SK-N-SH (cell line): ENCODE data around the gene RGSL1. TPM values are rescaled to one million over a fixed set of nuclear protein-coding genes. Genes with fewer than 3 reads are reported as not detected.

Experiments used
- CTCF ChIA-PET: fragments of 300-600, 350-600 bp; formaldehyde crosslinking; extraction: SDS; loops from one replicate; lab custom pipeline; 2021; lab: Yijun Ruan, JAX
- POLR2A ChIA-PET: fragments of 350-600 bp; sonication (Branson Sonifier 250); formaldehyde crosslinking; extraction: SDS; loops from one replicate; lab custom pipeline; 2020; ENCODE audit warnings: antibody characterized with exemption, inconsistent platforms; lab: Yijun Ruan, JAX
- DNase-seq: peaks from one replicate; pipeline ENCODE4 v3.0.0; 2012
- H2AFZ ChIP-seq: fragments of 200-600 bp; sonication (generic); 2 replicates; pipeline ENCODE4 v1.8.1; 2016; ENCODE audit warnings: antibody characterized with exemption, mild to moderate bottlenecking, low read depth
- H3F3A ChIP-seq: fragments of 200-600 bp; sonication (generic); replicated peaks from 2 replicates; pipeline ENCODE3; 2016; ENCODE audit warnings: antibody characterized with exemption, mild to moderate bottlenecking; ENCODE audit not compliant: insufficient read depth
- H3K27ac ChIP-seq, 2 experiments: fragments of 200-500 bp in 1 of 2; fragments of 200-600 bp in 1 of 2; sonication (Bioruptor generic) in 1 of 2; sonication (generic), shearing (Covaris generic) in 1 of 2; 2 replicates each; pipeline versions ENCODE4 v1.5.1 to v1.6.1; 2014 to 2016; ENCODE audit warnings: low read depth in 2 of 2, inconsistent platforms in 1 of 2, low read length in 1 of 2, mild to moderate bottlenecking in 1 of 2, mixed read lengths in 1 of 2
- H3K27me3 ChIP-seq: fragments of 200-600 bp; sonication (generic), shearing (Covaris generic); 2 replicates; pipeline ENCODE4 v1.6.1; 2016; ENCODE audit warnings: mixed run types; ENCODE audit not compliant: insufficient read depth
- H3K36me3 ChIP-seq, 2 experiments: fragments of 200-500 bp in 1 of 2; fragments of 200-600 bp in 1 of 2; sonication (Bioruptor generic) in 1 of 2; sonication (generic) in 1 of 2; replicated peaks in 1 of 2; 2 replicates each; pipeline versions ENCODE3 to v1.5.1; 2014 to 2016; ENCODE audit warnings: low read length in 1 of 2, mild to moderate bottlenecking in 1 of 2; ENCODE audit not compliant: insufficient read depth in 2 of 2, control insufficient read depth in 1 of 2
- H3K4me1 ChIP-seq, 2 experiments: fragments of 200-500 bp in 1 of 2; fragments of 200-600 bp in 1 of 2; sonication (Bioruptor generic) in 1 of 2; sonication (generic), shearing (Covaris generic) in 1 of 2; 2 replicates each; pipeline versions ENCODE4 v1.5.1 to v1.6.1; 2014 to 2016; ENCODE audit warnings: low read depth in 1 of 2, low read length in 1 of 2, mixed run types in 1 of 2; ENCODE audit not compliant: insufficient read depth in 2 of 2, control insufficient read depth in 1 of 2
- H3K4me2 ChIP-seq: fragments of 200-600 bp; sonication (generic), shearing (Covaris generic); 2 replicates; pipeline ENCODE4 v1.6.1; 2017; ENCODE audit warnings: mixed run types
- H3K4me3 ChIP-seq, 2 experiments: fragments of 200-500 bp in 1 of 2; fragments of 200-600 bp in 1 of 2; sonication (Bioruptor generic) in 1 of 2; sonication (generic), shearing (Covaris generic) in 1 of 2; 2 replicates each; pipeline versions ENCODE4 v1.5.1 to v1.8.1; 2014 to 2016; ENCODE audit warnings: low read depth in 2 of 2, inconsistent platforms in 1 of 2, low read length in 1 of 2, mild to moderate bottlenecking in 1 of 2, mixed read lengths in 1 of 2, moderate library complexity in 1 of 2
- H3K79me2 ChIP-seq: fragments of 200-600 bp; sonication (generic); 2 replicates; pipeline ENCODE4 v1.8.1; 2017; ENCODE audit warnings: mild to moderate bottlenecking; ENCODE audit not compliant: insufficient read depth
- H3K9ac ChIP-seq: fragments of 200-600 bp; sonication (generic); 2 replicates; pipeline ENCODE4 v1.6.1; 2017; ENCODE audit warnings: mixed run types
- H3K9me2 ChIP-seq: fragments of 200-600 bp; sonication (generic); 2 replicates; pipeline ENCODE4 v1.6.1; 2017; ENCODE audit warnings: mixed run types
- H3K9me3 ChIP-seq: fragments of 200-600 bp; sonication (generic); 2 replicates; pipeline ENCODE4 v1.6.1; 2017; ENCODE audit warnings: mixed run types, mild to moderate bottlenecking, moderate library complexity
- H4K20me1 ChIP-seq: fragments of 200-600 bp; sonication (generic); 2 replicates; pipeline ENCODE4 v1.6.1; 2017; ENCODE audit warnings: mild to moderate bottlenecking, mixed run types; ENCODE audit not compliant: insufficient read depth
- CTCF ChIP-seq: fragments of 200-600 bp; sonication (generic); IDR thresholded peaks from 2 replicates; pipeline ENCODE4 v1.6.1; 2017; ENCODE audit warnings: antibody characterized with exemption, mild to moderate bottlenecking, moderate library complexity
- ELF1 ChIP-seq: IDR thresholded peaks from 2 replicates; pipeline ENCODE4 v1.4.0; 2012
- EP300 ChIP-seq, 2 experiments: IDR thresholded peaks; 2 replicates each; pipeline versions ENCODE4 v1.4.0 to v1.6.1; 2012; ENCODE audit warnings: borderline replicate concordance in 1 of 2, low read depth in 1 of 2, low read length in 1 of 2
- EZH2phosphoT487 ChIP-seq: fragments of 200-600 bp; sonication (generic); IDR thresholded peaks from 2 replicates; pipeline ENCODE4 v1.6.1; 2017; ENCODE audit warnings: low read depth, mixed run types, mild to moderate bottlenecking, antibody characterized with exemption, moderate library complexity, borderline replicate concordance
- FOSL2 ChIP-seq: IDR thresholded peaks from 2 replicates; pipeline ENCODE4 v1.4.0; 2012; ENCODE audit warnings: low read depth, mild to moderate bottlenecking, moderate library complexity, borderline replicate concordance
- GABPA ChIP-seq: IDR thresholded peaks from 2 replicates; pipeline ENCODE4 v1.4.0; 2012; ENCODE audit warnings: low read depth, mild to moderate bottlenecking
- IRF3 ChIP-seq: fragments of 150-350 bp; IDR thresholded peaks from 2 replicates; pipeline ENCODE4 v1.6.1; 2016; ENCODE audit warnings: mild to moderate bottlenecking, low read depth, low read length
- MAX ChIP-seq: IDR thresholded peaks from 2 replicates; pipeline ENCODE4 v1.4.0; 2012; ENCODE audit warnings: low read depth
- NFIC ChIP-seq: IDR thresholded peaks from 2 replicates; pipeline ENCODE4 v1.4.0; 2012; ENCODE audit warnings: borderline replicate concordance
- NRF1 ChIP-seq: IDR thresholded peaks from 2 replicates; pipeline ENCODE4 v1.6.1; 2012; ENCODE audit warnings: low read depth, mild to moderate bottlenecking, low read length
- PBX3 ChIP-seq: IDR thresholded peaks from 2 replicates; pipeline ENCODE4; 2012
- RXRA ChIP-seq: IDR thresholded peaks from 2 replicates; pipeline ENCODE4 v1.4.0; 2012; ENCODE audit warnings: low read depth, mild to moderate bottlenecking, borderline replicate concordance
- SMC3 ChIP-seq: IDR thresholded peaks from 2 replicates; pipeline ENCODE4 v1.6.1; 2012; ENCODE audit warnings: low read depth, low read length, improper control_type of control experiment
- TAF1 ChIP-seq: IDR thresholded peaks from 2 replicates; pipeline ENCODE4 v1.6.1; 2012; ENCODE audit warnings: low read depth, mild to moderate bottlenecking, low read length, moderate library complexity, borderline replicate concordance
- TCF12 ChIP-seq: IDR thresholded peaks from 2 replicates; pipeline ENCODE4 v1.4.0; 2012
- TEAD4 ChIP-seq: IDR thresholded peaks from 2 replicates; pipeline ENCODE4 v1.4.0; 2012; ENCODE audit warnings: mild to moderate bottlenecking, borderline replicate concordance; ENCODE audit not compliant: insufficient read depth
- WGBS: methylation state at CpG from one replicate; pipeline ENCODE4 v1.1.6; 2017; ENCODE audit warnings: low lambda C conversion rate; 5-methylcytosine and 5-hydroxymethylcytosine counted together
- polyA plus RNA-seq, 3 experiments: library from polyadenylated mRNA; depleted of rRNA; stranded (reverse); fragments of >200 nt; gene quantifications; 2 replicates each; pipeline ENCODE4 v1.2.3, GENCODE V29; 2012

The RGSL1 gene
- polyA plus RNA-seq, 1 of the 3 experiments (the other 2 are of a cell fraction) = not detected

GRCh38 chr1:182561456-182561855, 111.5 kb downstream of the RGSL1 start:
- WGBS = 46% methylated on average over 4 of the region's 4 CpGs
- Histone ChIP-seq H3K9me3 (no peaks in the 10 kb centered on the region), H3K9me2 (no peaks in the 10 kb centered on the region), H3F3A (no peaks in the 10 kb centered on the region), H3K27me3 (no peaks in the 10 kb centered on the region), H2AFZ (no peak overlapping the region), H3K4me2 (no peak overlapping the region), H3K79me2 (no peaks in the 10 kb centered on the region), H3K9ac (no peak overlapping the region), H3K36me3 (no peaks in the 10 kb centered on the region), H3K4me1 (no peaks in the 10 kb centered on the region), H4K20me1 (no peaks in the 10 kb centered on the region), H3K4me3 (no peak overlapping the region), H3K27ac (no peak overlapping the region)
- DNase-seq = no peak
- no peak for TF ChIP-seq TCF12
- TF ChIP-seq MAX = no peak
- no peak for TF ChIP-seq CTCF
- no peak for TF ChIP-seq TAF1
- no peak for TF ChIP-seq RXRA
- no peak for TF ChIP-seq GABPA
- no peak for TF ChIP-seq IRF3
- no peak for TF ChIP-seq EZH2phosphoT487
- TF ChIP-seq NRF1 = no peak
- TF ChIP-seq PBX3 = no peak
- TF ChIP-seq TEAD4 = no peak
- TF ChIP-seq EP300 (IDR thresholded peaks at IDR 0.05; ENCODE audit: borderline replicate concordance in 1 of 2, low read depth in 1 of 2, low read length in 1 of 2) = no peak
- TF ChIP-seq ELF1 = no peak
- TF ChIP-seq FOSL2 = no peak
- no peak for TF ChIP-seq SMC3
- no peak for TF ChIP-seq NFIC
- POLR2A ChIA-PET = no interaction called here
- CTCF ChIA-PET = no interaction called here
